Body of pancreas (tissue), 4 donors: ENCODE data around the gene SOCS1. TPM values are rescaled to one million over a fixed set of nuclear protein-coding genes. Genes with fewer than 3 reads are reported as not detected.

ENCODE experiments used
- ATAC-seq: fragments of 150-250 bp; one replicate; pipeline ENCODE4 v1.9.1; 2016
- DNase-seq, 4 donors: peaks; one replicate each; pipeline ENCODE4 v3.0.0-alpha.2; 2019
- H3K27ac ChIP-seq, 4 donors: fragments of 200-600 bp; sonication (generic); 1 replicate in 3 of 4; 2 replicates in 1 of 4; pipeline versions ENCODE4 v1.5.1 to v1.6.1; 2016 to 2019; ENCODE audit warnings: mild to moderate bottlenecking in 1 of 4, mixed read lengths in 1 of 4, moderate library complexity in 1 of 4
- H3K27me3 ChIP-seq, 2 donors: fragments of 200-600 bp; sonication (generic); one replicate each; pipeline ENCODE4 v1.6.0; 2016; ENCODE audit warnings: mild to moderate bottlenecking in 1 of 2
- H3K36me3 ChIP-seq, 2 donors: fragments of 200-600 bp; sonication (generic); replicated peaks in 1 of 2; 2 replicates each; pipeline ENCODE4 v1.5.1; 2016; ENCODE audit warnings: low read depth in 2 of 2; ENCODE audit not compliant: insufficient read depth in 1 of 2
- H3K4me1 ChIP-seq: fragments of 200-600 bp; sonication (generic); one replicate; pipeline ENCODE4 v1.6.0; 2016
- H3K4me3 ChIP-seq, 2 donors: fragments of 200-600 bp; sonication (generic); 1 replicate in 1 of 2; 2 replicates in 1 of 2; pipeline ENCODE4 v1.5.1; 2016 to 2019
- H3K9me3 ChIP-seq, 3 donors: fragments of 200-600 bp; sonication (generic); 1 replicate in 2 of 3; 2 replicates in 1 of 3; pipeline ENCODE4 v1.5.1; 2016
- POLR2A ChIP-seq, 3 donors: fragments of 450-650 bp; IDR thresholded peaks; one replicate each; pipeline ENCODE4 v1.6.1; 2016; ENCODE audit warnings: antibody characterized with exemption in 3 of 3, mild to moderate bottlenecking in 2 of 3
- WGBS, 2 donors: methylation state at CpG; one replicate each; pipeline ENCODE4 v1.1.5; 2017; 5-methylcytosine and 5-hydroxymethylcytosine counted together
- intact Hi-C: fragments of 100-400 bp; cut with DNase I; formaldehyde crosslinking; loops from one replicate; pipeline ENCODE4 v1.15.1; 2023
- total RNA-seq, 2 donors: library from RNA; depleted of rRNA; stranded (reverse); fragments of >200 nt; gene quantifications; one replicate each; pipeline ENCODE4 v1.1.0, GENCODE V29; 2016
- TF ChIP-seq, protein P1 (sequence below), 7 experiments: fragments of 450-650 bp in 4 of 7; fragments of 200-600 bp in 3 of 7; sonication (generic) in 3 of 7; IDR thresholded peaks; one replicate each; pipeline ENCODE4 v1.5.1; 2016 to 2019; ENCODE audit warnings: antibody characterized with exemption in 7 of 7

The SOCS1 gene
- total RNA-seq, 2 donors from 2014 or later: 1.0 to 7.9 TPM

DNA sequence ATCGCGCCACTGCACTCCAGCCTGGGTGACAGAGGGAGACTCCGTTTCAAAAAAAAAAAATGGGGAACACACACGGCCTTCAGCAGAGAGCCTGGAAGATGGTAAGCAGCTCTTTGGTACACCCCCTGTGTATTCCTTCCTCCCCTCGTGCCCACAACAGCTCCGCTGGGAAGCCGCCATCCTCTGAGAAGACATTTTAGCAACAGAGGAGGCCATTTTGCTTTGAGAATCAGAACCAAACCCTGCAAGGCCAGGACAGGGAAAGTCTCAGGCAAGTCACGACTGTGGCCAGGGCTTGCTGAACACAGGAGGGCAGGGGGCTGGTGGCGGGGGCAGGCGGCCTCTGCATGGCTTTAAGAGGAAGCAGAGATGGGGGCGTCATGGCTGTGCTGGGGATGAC, 45.7 kb downstream of the SOCS1 start:
- no peaks in the 10 kb centered on the region for H3K36me3 ChIP-seq
- 65 to 75% methylated on average over 10 of the region's 11 CpGs for WGBS, 2 donors
- H3K9me3 ChIP-seq: no peaks in the 10 kb centered on the region
- H3K27ac ChIP-seq: no peak overlapping the region
- intact Hi-C loops: no loop called here
- DNase-seq: no peak
- peaks cover 11% of the 10 kb centered on the region for H3K4me1 ChIP-seq
- no peak for TF ChIP-seq POLR2A (IDR thresholded peaks at IDR 0.05)
- TF ChIP-seq, protein P1, sequence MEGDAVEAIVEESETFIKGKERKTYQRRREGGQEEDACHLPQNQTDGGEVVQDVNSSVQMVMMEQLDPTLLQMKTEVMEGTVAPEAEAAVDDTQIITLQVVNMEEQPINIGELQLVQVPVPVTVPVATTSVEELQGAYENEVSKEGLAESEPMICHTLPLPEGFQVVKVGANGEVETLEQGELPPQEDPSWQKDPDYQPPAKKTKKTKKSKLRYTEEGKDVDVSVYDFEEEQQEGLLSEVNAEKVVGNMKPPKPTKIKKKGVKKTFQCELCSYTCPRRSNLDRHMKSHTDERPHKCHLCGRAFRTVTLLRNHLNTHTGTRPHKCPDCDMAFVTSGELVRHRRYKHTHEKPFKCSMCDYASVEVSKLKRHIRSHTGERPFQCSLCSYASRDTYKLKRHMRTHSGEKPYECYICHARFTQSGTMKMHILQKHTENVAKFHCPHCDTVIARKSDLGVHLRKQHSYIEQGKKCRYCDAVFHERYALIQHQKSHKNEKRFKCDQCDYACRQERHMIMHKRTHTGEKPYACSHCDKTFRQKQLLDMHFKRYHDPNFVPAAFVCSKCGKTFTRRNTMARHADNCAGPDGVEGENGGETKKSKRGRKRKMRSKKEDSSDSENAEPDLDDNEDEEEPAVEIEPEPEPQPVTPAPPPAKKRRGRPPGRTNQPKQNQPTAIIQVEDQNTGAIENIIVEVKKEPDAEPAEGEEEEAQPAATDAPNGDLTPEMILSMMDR (IDR thresholded peaks at IDR 0.05): no peak
- H3K4me3 ChIP-seq: no peak overlapping the region
- no peaks in the 10 kb centered on the region for H3K27me3 ChIP-seq
- ATAC-seq: no peak

DNA sequence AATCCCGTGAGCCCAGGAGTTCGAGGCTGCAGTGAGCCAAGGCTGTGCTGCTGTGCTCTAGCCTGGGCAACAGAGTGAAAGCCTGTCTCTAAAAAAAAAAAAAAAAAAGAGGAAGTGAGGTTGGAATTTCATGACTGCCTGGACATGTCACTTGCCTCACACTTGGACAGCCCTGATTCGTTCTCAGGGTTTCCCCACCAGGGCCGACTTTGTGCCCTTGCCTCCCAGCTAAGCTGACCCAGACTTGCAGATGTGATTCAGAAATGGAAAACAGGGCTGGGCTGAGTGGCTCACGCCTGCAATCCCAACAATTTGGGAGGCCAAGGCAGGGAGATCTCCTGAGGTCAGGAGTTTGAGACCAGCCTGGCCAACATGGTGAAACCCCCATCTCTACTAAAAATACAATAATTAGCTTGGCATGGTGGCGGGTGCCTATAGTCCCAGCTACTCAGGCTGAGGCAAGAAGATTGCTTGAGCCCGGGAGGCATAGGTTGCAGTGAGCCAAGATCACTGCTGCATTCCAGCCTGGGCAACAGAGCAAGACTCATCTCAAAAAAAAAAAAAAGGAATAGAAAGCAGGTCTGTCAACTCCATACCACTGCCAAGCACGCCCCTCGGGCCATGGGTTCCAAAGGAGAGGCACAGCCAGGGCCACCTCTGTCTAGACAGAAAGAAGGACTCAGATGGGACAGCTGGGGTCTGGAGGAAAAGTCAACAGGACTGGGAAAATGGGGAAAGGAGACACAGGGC, 46.9 kb downstream of the SOCS1 start:
- no peaks in the 10 kb centered on the region for H3K27me3 ChIP-seq
- ATAC-seq (no peak), DNase-seq (peak in 1 of 4 donors; percentile 20)
- peaks cover 11% of the 10 kb centered on the region for H3K4me1 ChIP-seq
- no peak overlapping the region for H3K27ac ChIP-seq
- TF ChIP-seq, protein P1 (IDR thresholded peaks at IDR 0.05): no peak
- no peak for TF ChIP-seq POLR2A (IDR thresholded peaks at IDR 0.05)
- H3K4me3 ChIP-seq: no peak overlapping the region
- H3K9me3 ChIP-seq: no peaks in the 10 kb centered on the region
- H3K36me3 ChIP-seq: no peaks in the 10 kb centered on the region
- 57 to 65% methylated on average over 8 to 9 of the region's 9 CpGs for WGBS, 2 donors
- intact Hi-C loops: no loop called here

DNA sequence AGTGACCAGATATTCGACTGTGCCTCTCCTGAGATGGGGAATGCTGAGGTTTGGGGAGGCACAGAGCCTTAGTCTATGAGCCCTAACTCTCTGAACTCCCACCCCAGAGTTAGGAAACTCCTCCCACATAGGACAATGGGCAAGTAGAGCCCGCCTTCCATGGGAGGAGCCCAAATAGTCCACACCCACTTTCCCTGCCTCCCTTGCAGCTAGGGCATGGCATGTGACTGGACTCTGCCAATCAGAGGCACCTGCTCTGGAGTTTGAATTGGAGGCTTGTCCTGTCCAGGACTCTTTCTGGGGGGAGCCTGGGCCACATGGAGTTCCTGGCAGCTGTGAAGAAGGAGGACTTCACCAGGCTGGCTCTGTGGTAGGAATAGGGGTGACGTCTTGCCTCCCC, 48.4 kb downstream of the SOCS1 start:
- intact Hi-C loops: no loop called here
- DNase-seq: no peak
- peaks cover 11% of the 10 kb centered on the region for H3K4me1 ChIP-seq
- WGBS, 2 donors: 74 to 83% methylated on average over 1 to 3 of the region's 3 CpGs
- H3K36me3 ChIP-seq: no peaks in the 10 kb centered on the region
- no peaks in the 10 kb centered on the region for H3K9me3 ChIP-seq
- no peak overlapping the region for H3K27ac ChIP-seq
- no peak for ATAC-seq
- TF ChIP-seq, protein P1 (IDR thresholded peaks at IDR 0.05): no peak
- TF ChIP-seq POLR2A (IDR thresholded peaks at IDR 0.05): no peak
- H3K4me3 ChIP-seq: no peak overlapping the region
- H3K27me3 ChIP-seq: no peaks in the 10 kb centered on the region

DNA sequence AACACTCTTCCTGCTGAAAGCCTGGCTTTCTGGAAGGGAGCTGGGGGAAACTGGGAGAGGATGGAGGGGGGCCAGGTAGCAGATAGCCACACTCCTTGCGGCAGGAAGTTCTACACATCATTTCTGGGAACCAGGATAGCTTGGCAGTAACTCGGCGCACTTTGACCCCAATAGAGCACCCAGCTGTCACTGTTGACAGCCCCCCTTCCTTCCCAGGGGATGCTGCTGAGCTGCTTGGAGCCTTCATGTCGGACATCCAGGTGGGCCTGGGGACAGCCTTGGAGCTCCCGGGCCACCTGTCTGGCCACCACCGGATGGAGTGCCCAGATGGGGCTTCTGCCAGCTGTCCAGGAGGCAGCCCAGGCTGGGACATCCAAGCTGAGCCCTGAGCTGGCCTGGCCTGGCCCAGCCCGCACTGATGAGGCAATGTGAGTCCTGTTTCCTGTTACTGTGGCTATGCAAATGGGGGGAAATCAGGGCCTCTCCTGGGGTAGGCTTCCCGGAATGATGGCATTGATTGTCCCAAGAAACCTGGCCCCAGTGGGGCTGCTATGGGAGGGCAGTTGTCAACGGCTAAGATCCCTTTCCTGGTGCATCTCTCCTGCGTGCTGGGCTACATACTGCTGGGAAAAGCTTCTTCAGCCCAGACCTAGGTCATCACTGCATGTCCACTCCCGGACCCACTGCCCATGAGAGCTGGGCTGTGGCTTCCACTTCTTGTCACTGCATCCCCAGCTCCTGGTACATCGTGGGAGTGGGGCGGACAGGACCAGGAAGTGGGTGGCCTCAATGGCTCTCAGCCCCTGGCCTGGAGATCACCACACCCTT, 50.0 kb downstream of the SOCS1 start:
- ATAC-seq (peak; percentile 44), DNase-seq (peak in 1 of 4 donors; percentile 46)
- Histone ChIP-seq H3K4me3 (no peak overlapping the region), H3K27me3 (no peaks in the 10 kb centered on the region), H3K27ac (peak overlapping the region in 1 of 4 donors; percentile 42), H3K36me3 (no peaks in the 10 kb centered on the region), H3K4me1 (peaks cover 11% of the 10 kb centered on the region), H3K9me3 (no peaks in the 10 kb centered on the region)
- intact Hi-C loops: no loop called here
- 36% methylated on average over 13 of the region's 13 CpGs; no CpG with 5 or more reads in 1 of the 2 donors for WGBS, 2 donors
- TF ChIP-seq POLR2A (IDR thresholded peaks at IDR 0.05): no peak
- TF ChIP-seq, protein P1 (IDR thresholded peaks at IDR 0.05): no peak
